AG04449 (cell line): Measurements from ENCODE around the gene AGRP.

ENCODE experiments used
- CTCF ChIA-PET: fragments of 350-600 bp; formaldehyde crosslinking; extraction: SDS; loops from one replicate; lab custom pipeline; 2021; ENCODE audit warnings: antibody characterized with exemption; lab: Yijun Ruan, JAX
- POLR2A ChIA-PET: fragments of 400-600, 350-600 bp; formaldehyde crosslinking; extraction: SDS; loops from one replicate; lab custom pipeline; 2020; ENCODE audit warnings: antibody characterized with exemption, inconsistent platforms; lab: Yijun Ruan, JAX
- DNase-seq: peaks from one replicate; pipeline ENCODE4 v3.0.0-alpha.2; 2010; ENCODE audit warnings: low read depth, low spot score
- H3K4me3 ChIP-seq: 2 replicates; pipeline ENCODE4 v1.5.1; 2011; ENCODE audit warnings: low read depth, mild to moderate bottlenecking, control low read depth, low read length
- CTCF ChIP-seq: IDR thresholded peaks from one replicate; pipeline ENCODE4 v1.5.1; 2011; ENCODE audit warnings: mild to moderate bottlenecking, moderate library complexity, low read length, control low read depth, inconsistent platforms; ENCODE audit not compliant: insufficient read depth; ENCODE audit errors: missing control alignments

AGRP gene

GRCh38 chr16:67437513-67437912, 45.8 kb downstream of the AGRP start:
- CTCF ChIA-PET: interaction anchor here (0.7 to 2.3 kb wide), 3 partner anchors 10 to 12 kb away, joined by 3 to 8 read pairs (median 4); no protein-coding TSS in a partner anchor
- POLR2A ChIA-PET: no interaction called here
- no peak for TF ChIP-seq CTCF
- H3K4me3 ChIP-seq: no peak overlapping the region
- DNase-seq: no peak

GRCh38 chr16:67436640-67437193, 46.6 kb downstream of the AGRP start:
- CTCF ChIA-PET: interaction anchor here (0.7 to 1.4 kb wide), 4 partner anchors 9 to 20 kb away, joined by 3 to 4 read pairs (median 4); partner anchors contain the start of gene ZDHHC1
- no peak for TF ChIP-seq CTCF
- H3K4me3 ChIP-seq: no peak overlapping the region
- POLR2A ChIA-PET: no interaction called here
- DNase-seq: no peak

- CTCF ChIA-PET: interaction anchor here (1.0 to 1.4 kb wide), 3 partner anchors 9 to 19 kb away, joined by 3 to 4 read pairs (median 3); partner anchors contain the start of gene ZDHHC1
- POLR2A ChIA-PET: no interaction called here
These were observed 47.6 kb downstream of the AGRP start for GRCh38 chr16:67435758-67436164.

GRCh38 chr16:67433131-67433719, 50.1 kb downstream of the AGRP start:
- POLR2A ChIA-PET: no interaction called here
- TF ChIP-seq CTCF: no peak
- H3K4me3 ChIP-seq: no peak overlapping the region
- CTCF ChIA-PET: interaction anchor here (0.8 to 3.4 kb wide), 8 partner anchors 10 to 51 kb away, joined by 3 to 11 read pairs (median 4); partner anchors contain the start of genes ATP6V0D1 and ZDHHC1
- no peak for DNase-seq

More at GRCh38 chr16:67435758-67436164, 47.6 kb downstream of the AGRP start:
- no peak overlapping the region for H3K4me3 ChIP-seq
- DNase-seq: no peak
- no peak for TF ChIP-seq CTCF
